Tibial nerve (tissue), 3 donors: ENCODE measurements around the gene C2.

Experiments
- CTCF ChIP-seq, 5 experiments: fragments of 200-600 bp in 3 of 5; fragments of 450-650 bp in 2 of 5; sonication (generic) in 3 of 5; IDR thresholded peaks; one replicate each; pipeline ENCODE4 v1.5.1; 2016 to 2019; ENCODE audit warnings: antibody characterized with exemption in 5 of 5, mild to moderate bottlenecking in 3 of 5, moderate library complexity in 2 of 5
- POLR2A ChIP-seq, 2 donors: fragments of 450-650 bp; IDR thresholded peaks; one replicate each; pipeline ENCODE4 v1.6.1; 2017; ENCODE audit warnings: antibody characterized with exemption in 2 of 2, mild to moderate bottlenecking in 2 of 2, moderate library complexity in 2 of 2

GRCh38 chr6:31915756-31916155 is 11.8 kb upstream of the C2 start:
- TF ChIP-seq CTCF (IDR thresholded peaks at IDR 0.05) (no peak), POLR2A (IDR thresholded peaks at IDR 0.05) (no peak)
